HG02588 (cell line): ENCODE data around the gene HMX2.

Experiments
- ATAC-seq: cut with Tn5 transposase; IDR thresholded peaks from one replicate; pipeline ENCODE4 v1.9.1; 2021; ENCODE audit warnings: mild to moderate bottlenecking, moderate library complexity; ENCODE audit not compliant: unreplicated experiment

The HMX2 gene

GRCh38 chr10:123147635-123148413 lies at the start of gene HMX2:
HMX2 (plus strand) TSS chr10:123148136; CDS start chr10:123148379, 243 bp downstream.
- no peak for ATAC-seq

- no peak for ATAC-seq
Observed at GRCh38 chr10:123100030-123100762, 47.7 kb upstream of the HMX2 start.

- no peak for ATAC-seq
Observed at GRCh38 chr10:123101872-123102271, 46.1 kb upstream of the HMX2 start.

- ATAC-seq: no peak
Observed at GRCh38 chr10:123102673-123103072, 45.3 kb upstream of the HMX2 start.

GRCh38 chr10:123103944-123104343 lies 44.0 kb upstream of the HMX2 start:
- no peak for ATAC-seq

GRCh38 chr10:123109466-123109865 lies 38.5 kb upstream of the HMX2 start:
- no peak for ATAC-seq

GRCh38 chr10:123117644-123118417 lies 30.1 kb upstream of the HMX2 start:
- no peak for ATAC-seq

GRCh38 chr10:123119081-123119480 lies 28.9 kb upstream of the HMX2 start:
- ATAC-seq: no peak

- ATAC-seq: no peak
Observed at GRCh38 chr10:123126246-123126645, 21.7 kb upstream of the HMX2 start.

- ATAC-seq: no peak
Observed at GRCh38 chr10:123129618-123130271, 18.2 kb upstream of the HMX2 start.

- ATAC-seq: peak; percentile 54
Observed at GRCh38 chr10:123132576-123133477, 15.1 kb upstream of the HMX2 start.

GRCh38 chr10:123133541-123134342 lies 14.2 kb upstream of the HMX2 start:
- no peak for ATAC-seq

GRCh38 chr10:123134343-123134914 lies 13.5 kb upstream of the HMX2 start:
- ATAC-seq: no peak

GRCh38 chr10:123134915-123135414 lies 13.0 kb upstream of the HMX2 start:
- ATAC-seq: no peak

GRCh38 chr10:123135415-123136141 lies 12.4 kb upstream of the HMX2 start, which contains the start of gene HMX3:
HMX3 (plus strand) TSS chr10:123135970; CDS start chr10:123136051, 81 bp downstream.
- ATAC-seq: no peak

- no peak for ATAC-seq
Observed at GRCh38 chr10:123136221-123136805, 11.6 kb upstream of the HMX2 start.
